GM11168 (cell line): ENCODE results near the gene RNASEL.

Experiments used
- in situ Hi-C: fragments of 300-500 bp; cut with MboI; formaldehyde crosslinking; loops from one replicate; pipeline ENCODE4 v1.12.0; 2022; ENCODE audit warnings: low sequenced_read_pairs; ENCODE audit not compliant: unreplicated experiment

Gene RNASEL

DNA sequence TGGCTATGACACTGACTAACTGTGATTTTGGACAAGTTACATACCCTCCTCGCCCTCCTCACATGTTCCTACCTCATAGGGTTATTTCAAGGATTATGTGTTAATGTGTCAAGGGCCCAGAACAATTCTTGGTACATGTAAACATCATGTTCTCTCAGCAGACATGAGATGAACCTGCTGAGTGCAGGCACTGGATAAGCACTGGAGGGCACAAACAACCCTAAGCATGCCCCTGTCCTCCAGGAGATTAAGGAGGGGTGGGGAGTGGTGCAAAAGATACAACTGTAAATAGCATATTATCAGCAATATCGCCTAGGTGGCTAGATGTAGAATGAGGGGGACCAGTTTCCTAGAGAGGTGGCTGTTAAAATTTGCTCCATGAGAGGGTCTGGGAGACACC lies 32.9 kb upstream of the RNASEL start:
- in situ Hi-C loops, result no loop called here

DNA sequence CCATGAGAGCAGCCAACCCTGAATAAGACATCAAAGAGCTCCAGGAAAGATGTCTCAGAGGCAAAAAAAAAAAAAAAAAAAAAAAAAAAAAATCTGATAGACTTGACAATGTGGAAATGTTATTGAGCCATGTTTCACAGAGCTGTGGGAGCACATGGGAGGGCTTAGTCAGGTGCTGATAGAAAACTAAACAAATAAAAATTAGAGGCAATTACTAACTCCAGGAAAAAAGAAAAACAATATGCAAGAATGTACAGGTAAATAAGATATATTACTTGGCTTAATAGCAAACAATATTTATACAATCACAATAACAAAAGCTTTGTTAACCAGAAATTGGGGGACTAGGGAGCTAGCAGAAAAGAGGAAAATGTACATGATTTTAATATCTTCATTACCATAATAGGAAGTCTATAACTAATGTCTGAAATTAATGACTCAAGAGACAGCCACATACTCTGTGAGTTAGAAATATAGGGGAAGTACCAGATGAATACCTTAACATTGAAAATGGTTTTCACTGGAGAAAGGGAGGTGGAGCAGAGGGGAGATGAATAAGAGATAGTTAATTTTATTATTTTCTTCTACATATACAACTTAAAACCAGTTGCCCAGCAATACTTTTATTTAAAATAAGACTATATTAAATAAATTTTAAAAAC lies 32.0 kb upstream of the RNASEL start:
- in situ Hi-C loops, result no loop called here

GRCh38 chr1:182617734-182618351 lies 28.8 kb upstream of the RNASEL start:
- in situ Hi-C loops, result no loop called here

DNA sequence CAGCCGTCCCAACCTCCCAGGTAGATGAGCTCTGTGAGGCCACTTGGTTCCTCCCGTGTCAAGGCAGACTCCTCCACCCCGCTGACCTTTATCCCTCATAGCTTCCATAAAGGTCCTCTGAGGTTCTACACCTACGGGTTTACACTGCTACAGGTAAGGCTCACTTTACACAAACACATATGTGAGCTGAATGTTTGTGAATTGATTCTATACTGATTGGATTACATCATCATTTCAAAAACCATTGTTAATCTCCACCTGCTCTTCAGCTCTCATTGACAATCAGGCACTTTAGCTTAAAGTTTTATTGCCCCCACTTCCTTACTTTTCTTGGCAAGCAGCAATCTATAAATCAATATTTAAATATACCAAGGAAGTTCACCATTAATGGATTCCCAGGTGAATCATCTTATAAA lies 28.0 kb upstream of the RNASEL start:
- in situ Hi-C loops, result no loop called here

DNA sequence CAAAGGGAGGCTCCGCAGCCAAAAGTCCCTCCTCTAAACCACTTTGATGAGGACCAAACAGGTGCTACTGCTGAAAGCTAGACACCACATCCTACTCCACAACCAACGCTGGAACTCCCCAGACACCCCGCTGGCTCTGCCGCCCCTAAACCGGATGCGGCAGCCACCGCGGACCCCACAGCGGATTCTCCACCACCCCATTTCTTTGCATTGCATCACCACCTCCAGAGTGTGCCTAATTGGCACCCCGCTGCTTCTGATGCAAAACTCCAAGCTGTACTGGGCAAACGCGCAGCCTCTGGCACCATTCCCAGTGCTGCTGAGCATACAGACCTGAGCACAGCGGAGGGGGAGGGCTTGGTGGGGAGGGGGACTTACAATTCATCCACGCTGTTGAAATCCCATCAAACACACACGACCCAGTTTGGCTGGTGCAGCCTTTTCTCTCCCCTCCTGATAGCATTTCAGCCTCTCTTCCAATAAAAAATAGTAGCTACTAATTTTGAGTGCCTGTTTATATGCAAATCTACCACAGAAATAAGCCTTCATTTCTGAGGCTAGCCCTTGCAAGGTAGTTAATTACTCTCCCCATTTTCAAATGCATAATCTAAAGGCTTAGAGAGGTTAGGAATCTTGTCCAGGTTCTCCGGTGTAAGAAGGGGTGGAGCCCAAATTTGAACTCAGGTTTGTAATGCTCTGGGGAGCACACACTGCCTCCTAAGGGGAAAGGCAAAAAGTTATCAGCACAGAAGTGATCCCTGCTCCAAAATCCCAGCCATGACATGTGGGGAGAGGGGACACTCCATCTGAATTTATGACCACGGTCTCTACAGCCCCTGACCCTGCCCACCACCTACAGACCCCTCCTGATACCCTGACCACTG lies 27.3 kb upstream of the RNASEL start:
- in situ Hi-C loops, result no loop called here

GRCh38 chr1:182615468-182616129 lies 26.5 kb upstream of the RNASEL start:
- in situ Hi-C loops, result no loop called here

- in situ Hi-C loops, result no loop called here
These were observed 25.9 kb upstream of the RNASEL start for GRCh38 chr1:182614796-182615454.

- in situ Hi-C loops, result no loop called here
These were observed 22.7 kb upstream of the RNASEL start for GRCh38 chr1:182611787-182612186.

- in situ Hi-C loops, result no loop called here
These were observed 22.3 kb upstream of the RNASEL start for GRCh38 chr1:182611326-182611725.

DNA sequence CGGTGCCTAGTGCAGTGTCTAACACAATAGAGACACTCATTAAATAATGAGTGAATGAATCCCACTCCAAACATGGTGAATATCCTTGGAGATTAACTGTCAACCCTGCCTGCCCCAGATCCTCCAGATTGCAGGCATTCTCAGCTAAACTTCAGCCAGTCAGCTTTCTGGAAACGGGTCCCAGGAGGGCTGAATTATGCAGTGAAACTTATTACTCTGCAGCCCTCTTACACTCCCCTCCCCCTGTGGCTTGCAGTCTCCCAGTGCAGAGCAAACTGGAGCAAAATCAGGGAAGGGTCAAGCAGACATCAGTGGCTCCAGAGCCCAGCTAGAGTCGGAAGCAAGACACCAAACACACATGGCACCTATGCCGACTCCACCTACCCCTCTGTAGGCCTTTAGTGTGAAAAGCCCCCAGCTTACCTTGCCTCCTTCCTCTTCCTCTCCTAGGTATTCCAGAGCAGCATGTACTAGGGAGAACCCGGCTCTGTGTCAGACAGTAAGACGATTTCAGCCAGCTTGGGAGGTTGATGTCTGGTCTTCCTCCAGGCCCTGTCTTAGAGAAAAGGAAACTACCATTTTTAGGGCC lies 21.6 kb upstream of the RNASEL start:
- in situ Hi-C loops, result no loop called here

DNA sequence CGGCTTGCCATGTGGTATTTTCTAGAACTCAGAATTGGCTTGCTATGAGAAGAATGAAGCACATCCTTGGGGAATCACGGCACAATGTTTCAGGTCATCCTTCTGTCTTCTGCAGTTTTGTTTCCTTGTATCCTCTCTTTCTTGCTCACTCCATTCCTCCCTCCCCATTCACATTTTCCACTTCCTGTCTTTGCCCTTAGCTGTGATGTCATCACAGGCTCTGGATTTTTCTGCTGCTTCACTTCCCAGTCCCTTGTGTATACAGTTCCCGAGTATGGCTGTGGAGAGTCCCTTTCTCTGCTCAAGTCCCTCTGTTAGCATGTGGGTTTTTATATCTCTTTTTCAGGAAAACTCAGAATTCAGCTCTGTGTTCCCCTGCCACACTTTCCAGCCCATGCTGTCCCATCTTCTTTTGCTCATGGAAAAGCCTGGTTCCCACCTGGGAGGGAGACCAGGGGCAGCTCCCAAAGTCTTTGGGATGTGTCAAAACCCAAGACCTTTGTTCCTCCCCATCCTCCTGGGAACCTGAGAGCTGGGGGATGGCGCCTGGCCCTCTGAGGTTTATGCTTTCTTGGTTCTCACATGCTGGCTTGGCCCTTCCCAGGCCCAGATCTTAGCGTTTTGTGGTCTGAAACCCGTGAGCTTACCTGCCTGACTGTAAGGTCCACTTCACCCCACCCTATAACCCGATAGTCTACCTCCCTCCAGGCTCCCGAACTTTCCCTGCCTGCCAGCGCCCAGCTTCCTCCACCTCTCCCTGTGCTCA lies 20.0 kb upstream of the RNASEL start:
- in situ Hi-C loops, result no loop called here

DNA sequence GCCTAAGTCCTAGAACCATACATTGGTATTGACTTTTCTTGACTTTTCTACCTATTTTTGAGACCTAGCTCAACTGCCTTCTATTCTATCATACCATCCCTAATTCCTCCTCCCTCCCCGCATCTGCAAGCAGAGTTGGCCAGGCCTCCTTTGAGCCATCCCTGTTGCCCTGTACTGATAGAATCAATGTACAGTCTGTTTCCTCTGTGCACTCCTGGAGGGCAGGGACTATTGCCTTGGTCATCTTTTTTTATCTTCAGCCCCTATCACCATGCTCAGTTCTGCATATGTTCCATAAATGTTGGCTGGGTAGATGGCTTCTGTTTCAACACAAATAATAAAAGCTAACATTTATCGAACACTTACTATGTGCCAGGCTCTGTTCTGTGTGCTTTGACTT lies 19.2 kb upstream of the RNASEL start:
- in situ Hi-C loops, result no loop called here

GRCh38 chr1:182607566-182607965 lies 18.5 kb upstream of the RNASEL start:
- in situ Hi-C loops, result no loop called here

- in situ Hi-C loops, result no loop called here
These were observed 15.4 kb upstream of the RNASEL start, which contains the start of gene RGS16 for GRCh38 chr1:182604175-182605164. TSS of gene RGS16 (minus strand) at chr1:182604389. CDS start at chr1:182604259, 130 bp downstream.

GRCh38 chr1:182603646-182604174 lies 14.7 kb upstream of the RNASEL start:
- in situ Hi-C loops, result no loop called here

DNA sequence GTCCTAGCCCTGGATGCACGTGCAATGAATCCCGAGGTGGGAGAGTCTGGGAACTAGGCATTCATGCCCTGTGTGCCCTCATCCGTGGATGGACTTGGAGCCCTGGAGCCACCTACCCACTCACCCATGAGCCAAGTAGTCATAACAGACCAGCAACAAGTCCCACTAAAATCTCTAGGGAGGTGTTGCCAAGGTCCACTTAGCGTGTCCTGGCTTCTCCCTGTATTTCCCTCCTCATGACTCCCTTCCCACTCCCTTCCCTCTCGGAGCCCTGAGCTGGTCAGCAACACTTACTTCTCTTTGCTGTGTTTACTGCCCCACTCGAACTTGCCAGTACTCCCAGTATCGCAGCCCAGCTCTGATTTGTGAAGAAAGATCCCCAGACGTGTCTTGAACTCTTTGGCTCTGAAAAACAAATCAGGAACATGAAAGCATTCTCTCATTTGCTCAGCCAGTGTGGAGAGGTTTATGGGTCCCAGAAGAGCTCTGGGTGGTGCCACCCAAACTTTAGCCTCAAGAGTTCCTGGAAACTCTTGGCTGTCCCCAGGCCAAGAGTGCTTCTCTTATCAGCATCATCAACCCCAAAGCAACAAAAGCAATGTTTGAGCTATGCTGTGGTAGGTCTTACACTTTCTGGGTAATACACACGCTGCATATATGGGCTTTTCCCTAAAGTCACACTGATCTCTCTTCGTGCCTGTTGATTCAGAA lies 14.0 kb upstream of the RNASEL start:
- in situ Hi-C loops, result no loop called here

GRCh38 chr1:182601913-182602312 lies 12.9 kb upstream of the RNASEL start:
- in situ Hi-C loops, result no loop called here
